K562 (cell line): ENCODE measurements around the gene P2RY6. TPM values are rescaled to one million over a fixed set of nuclear protein-coding genes. Genes with fewer than 3 reads are reported as not detected.

Experiments
- ATAC-seq: fragments of 200-7000 bp; cut with Tn5 transposase; 3 replicates; pipeline ENCODE4 v1.9.1; 2020; ENCODE audit warnings: moderate library complexity
- BruUV-seq: library from RNA; stranded (reverse); fragments of 400-500 nt; replicated peaks from 2 replicates; lab custom pipeline; 2021; lab: Mats Ljungman, UMichigan
- CTCF ChIA-PET: fragments of 300-600 bp; formaldehyde crosslinking; extraction: SDS; loops from one replicate; lab custom pipeline; 2021; ENCODE audit warnings: low intra/inter-chr PET ratio; lab: Yijun Ruan, JAX
- POLR2A ChIA-PET: fragments of 300-600, 350-650 bp; sonication (Branson Sonifier 250); formaldehyde crosslinking; extraction: SDS; loops from one replicate; lab custom pipeline; 2021; ENCODE audit warnings: antibody characterized with exemption, inconsistent platforms; lab: Yijun Ruan, JAX
- DNase-seq, 4 experiments: peaks; one replicate each; pipeline versions ENCODE4 v3.0.0 to v3.0.0-alpha.2; 2011 to 2018; ENCODE audit warnings: low spot score in 3 of 4, mixed read lengths in 3 of 4; ENCODE audit errors: extremely low read depth in 1 of 4
- FAIRE-seq: peaks from 2 replicates; lab custom pipeline; 2011; peaks lifted over from hg19 to GRCh38; lab: Jason Lieb, UNC
- H2AFZ ChIP-seq: 2 replicates; pipeline ENCODE4 v1.6.0; 2011; ENCODE audit warnings: low read depth, low read length, control low read depth, inconsistent platforms
- H3K27ac ChIP-seq: fragments of 200-600 bp; 3 replicates; pipeline ENCODE4 v1.8.0; 2011; ENCODE audit warnings: low read depth, mild to moderate bottlenecking, control low read depth, inconsistent platforms, low read length, moderate library complexity, mixed read lengths; ENCODE audit errors: extremely low read depth
- H3K27me3 ChIP-seq, 2 experiments: fragments of 300-600 bp in 1 of 2; 2 replicates in 1 of 2; 3 replicates in 1 of 2; pipeline versions ENCODE4 v1.6.0 to v1.8.0; 2011; ENCODE audit warnings: inconsistent platforms in 2 of 2, low read length in 2 of 2, mild to moderate bottlenecking in 1 of 2, mixed read lengths in 1 of 2, moderate library complexity in 1 of 2; ENCODE audit not compliant: control insufficient read depth in 2 of 2, insufficient read depth in 2 of 2
- H3K36me3 ChIP-seq: fragments of 300-600 bp; 3 replicates; pipeline ENCODE4 v1.8.0; 2011; ENCODE audit warnings: mild to moderate bottlenecking, low read length, inconsistent platforms; ENCODE audit not compliant: control insufficient read depth, insufficient read depth
- H3K4me1 ChIP-seq, 2 experiments: fragments of 200-600 bp in 1 of 2; replicated peaks in 1 of 2; 2 replicates in 1 of 2; 3 replicates in 1 of 2; pipeline versions ENCODE4 v1.5.1 to v1.8.0; 2011; ENCODE audit warnings: inconsistent platforms in 2 of 2, low read length in 2 of 2, mild to moderate bottlenecking in 1 of 2, mixed read lengths in 1 of 2, moderate library complexity in 1 of 2; ENCODE audit not compliant: control insufficient read depth in 2 of 2, insufficient read depth in 2 of 2
- H3K4me2 ChIP-seq: 2 replicates; pipeline ENCODE4 v1.6.1; 2011; ENCODE audit warnings: low read length, control low read depth, inconsistent platforms, mixed read lengths; ENCODE audit not compliant: insufficient read depth
- H3K4me3 ChIP-seq: fragments of 200-600 bp; sonication (generic), shearing (Covaris generic); 2 replicates; pipeline ENCODE4 v1.5.1; 2016; ENCODE audit warnings: control low read depth, inconsistent platforms
- H3K79me2 ChIP-seq: fragments of 200-600 bp; 3 replicates; pipeline ENCODE4 v1.8.0; 2011; ENCODE audit warnings: low read length, inconsistent platforms; ENCODE audit not compliant: control insufficient read depth, insufficient read depth
- H3K9ac ChIP-seq, 2 experiments: 2 replicates each; pipeline versions ENCODE4 v1.6.0 to v1.6.1; 2011; ENCODE audit warnings: low read depth in 2 of 2, low read length in 2 of 2, control low read depth in 1 of 2, inconsistent platforms in 1 of 2, mild to moderate bottlenecking in 1 of 2, mixed read lengths in 1 of 2; ENCODE audit not compliant: insufficient read depth in 1 of 2
- H3K9me1 ChIP-seq: one replicate; pipeline ENCODE4 v1.6.0; 2011; ENCODE audit warnings: inconsistent platforms, mild to moderate bottlenecking, low read length, moderate library complexity; ENCODE audit not compliant: control insufficient read depth, insufficient read depth
- H3K9me3 ChIP-seq: replicated peaks from 2 replicates; pipeline ENCODE4 v1.5.1; 2011; ENCODE audit warnings: low read depth, low read length, inconsistent platforms; ENCODE audit not compliant: control insufficient read depth, insufficient read depth
- H4K20me1 ChIP-seq: replicated peaks from 2 replicates; pipeline ENCODE4 v1.6.1; 2011; ENCODE audit warnings: low read length, inconsistent platforms, mixed read lengths; ENCODE audit not compliant: control insufficient read depth, insufficient read depth
- CCAR2 ChIP-seq: fragments of 200-400 bp; formaldehyde crosslinking; IDR thresholded peaks from 2 replicates; pipeline ENCODE4 v1.6.1; 2017; ENCODE audit warnings: mild to moderate bottlenecking, low read depth, low read length
- CEBPB ChIP-seq: fragments of 450-650 bp; IDR thresholded peaks from 2 replicates; pipeline ENCODE4 v1.6.1; 2016; ENCODE audit warnings: missing genetic modification characterization, missing compliant biosample characterization
- CHD2 ChIP-seq: IDR thresholded peaks from 2 replicates; pipeline ENCODE4 v1.6.1; 2011; ENCODE audit warnings: low read depth, low read length
- SMARCC2 ChIP-seq: fragments of 450-650 bp; IDR thresholded peaks from 2 replicates; pipeline ENCODE4 v1.6.1; 2017; ENCODE audit warnings: antibody characterized with exemption, moderate library complexity, mild to moderate bottlenecking, low read depth
- ZNF121 ChIP-seq: sonication (generic); formaldehyde crosslinking; conservative IDR thresholded peaks from 2 replicates; pipeline ENCODE4 v1.8.0; 2022; ENCODE audit warnings: missing genetic modification reagents
- ZNF75A ChIP-seq: fragments of 450-650 bp; formaldehyde crosslinking; IDR thresholded peaks from 2 replicates; pipeline ENCODE4 v1.4.0; 2020; ENCODE audit warnings: mild to moderate bottlenecking
- WGBS: fragments of 100-300 bp; shearing (Covaris generic); methylation state at CpG from one replicate; pipeline ENCODE4 v1.1.6; 2016; ENCODE audit warnings: low coverage, mixed read lengths; ENCODE audit not compliant: insufficient coverage; ENCODE audit errors: missing lambda C conversion rate; 5-methylcytosine and 5-hydroxymethylcytosine counted together
- in situ Hi-C: fragments of 300-500 bp; cut with MboI; formaldehyde crosslinking; loops from 4 replicates; pipeline ENCODE4 v1.15.0; 2018; ENCODE audit warnings: inconsistent platforms, mixed read lengths
- intact Hi-C: fragments of 100-400 bp; cut with micrococcal nuclease; formaldehyde crosslinking; loops from 2 replicates; pipeline ENCODE4 v1.14.2; 2022
- polyA plus RNA-seq, 8 experiments: library from polyadenylated mRNA; depleted of rRNA in 4 of 8; stranded (reverse) in 5 of 8; unstranded in 3 of 8; fragments of >200 nt; fragmentation: Nextera tagmentation in 2 of 8; fragmentation: Illumina TruSeq in 1 of 8; extraction: Ambion mirVana in 2 of 8; extraction: Trizol in 1 of 8; gene quantifications; 2 replicates each; pipeline versions ENCODE4 v1.2.1 to v1.2.3, GENCODE V29; 2011 to 2014; ENCODE audit warnings: inconsistent platforms in 1 of 8, missing spikeins in 1 of 8
- total RNA-seq, 7 experiments: library from RNA; depleted of rRNA in 6 of 7; stranded (reverse); fragments of >200 nt in 6 of 7; fragmentation: Illumina TruSeq in 2 of 7; extraction: Trizol in 2 of 7; gene quantifications; 2 replicates each; pipeline versions ENCODE4 v1.2.1 to v1.2.3, GENCODE V29; 2011 to 2021; ENCODE audit warnings: low replicate concordance in 1 of 7
- TF ChIP-seq, protein P1 (sequence below): fragments of 450-650 bp; IDR thresholded peaks from 2 replicates; pipeline ENCODE4 v1.7.0; 2016; ENCODE audit warnings: borderline replicate concordance
- TF ChIP-seq, protein P2 (sequence below): fragments of 450-650 bp; IDR thresholded peaks from 2 replicates; pipeline ENCODE4 v1.6.1; 2016; ENCODE audit warnings: mild to moderate bottlenecking, moderate library complexity

The P2RY6 gene
- total and polyA plus RNA-seq, 9 of the 15 experiments (the other 6 are each of a cell fraction or from before 2014, with no cell fraction given) = not detected

DNA sequence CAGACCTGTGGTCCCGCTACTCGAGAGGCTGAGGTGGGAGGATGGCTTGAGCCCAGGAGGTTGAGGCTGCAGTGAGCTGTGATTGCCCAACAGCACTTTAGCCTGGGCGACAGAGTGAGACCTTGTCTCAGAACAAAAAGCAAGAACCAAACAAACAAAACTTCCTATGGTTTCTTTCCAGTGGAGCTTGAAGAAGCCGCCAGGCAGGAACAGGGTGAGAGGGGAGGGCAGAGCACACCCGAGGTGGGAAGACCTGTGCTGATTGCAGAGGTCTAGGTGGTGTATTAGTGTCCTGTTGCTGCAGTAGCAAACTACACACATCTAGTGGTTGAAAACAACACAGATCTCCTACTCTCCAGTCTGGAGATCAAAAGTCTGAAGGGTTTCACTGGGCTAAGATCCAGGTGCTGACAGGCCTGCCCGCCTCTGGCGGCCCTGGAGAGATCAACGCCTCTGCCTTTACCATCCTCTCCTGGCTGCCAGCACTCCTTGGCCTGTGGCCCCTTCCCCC, 46.4 kb downstream of the P2RY6 start:
- in situ Hi-C loops = no loop called here
- TF ChIP-seq CHD2 = no peak
- TF ChIP-seq SMARCC2 = no peak
- no peak for TF ChIP-seq ZNF75A (CRISPR knock-in tag)
- no peak for TF ChIP-seq ZNF121
- TF ChIP-seq CEBPB (tag) = no peak
- TF ChIP-seq, protein P1, sequence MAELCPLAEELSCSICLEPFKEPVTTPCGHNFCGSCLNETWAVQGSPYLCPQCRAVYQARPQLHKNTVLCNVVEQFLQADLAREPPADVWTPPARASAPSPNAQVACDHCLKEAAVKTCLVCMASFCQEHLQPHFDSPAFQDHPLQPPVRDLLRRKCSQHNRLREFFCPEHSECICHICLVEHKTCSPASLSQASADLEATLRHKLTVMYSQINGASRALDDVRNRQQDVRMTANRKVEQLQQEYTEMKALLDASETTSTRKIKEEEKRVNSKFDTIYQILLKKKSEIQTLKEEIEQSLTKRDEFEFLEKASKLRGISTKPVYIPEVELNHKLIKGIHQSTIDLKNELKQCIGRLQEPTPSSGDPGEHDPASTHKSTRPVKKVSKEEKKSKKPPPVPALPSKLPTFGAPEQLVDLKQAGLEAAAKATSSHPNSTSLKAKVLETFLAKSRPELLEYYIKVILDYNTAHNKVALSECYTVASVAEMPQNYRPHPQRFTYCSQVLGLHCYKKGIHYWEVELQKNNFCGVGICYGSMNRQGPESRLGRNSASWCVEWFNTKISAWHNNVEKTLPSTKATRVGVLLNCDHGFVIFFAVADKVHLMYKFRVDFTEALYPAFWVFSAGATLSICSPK = no peak
- TF ChIP-seq, protein P2, sequence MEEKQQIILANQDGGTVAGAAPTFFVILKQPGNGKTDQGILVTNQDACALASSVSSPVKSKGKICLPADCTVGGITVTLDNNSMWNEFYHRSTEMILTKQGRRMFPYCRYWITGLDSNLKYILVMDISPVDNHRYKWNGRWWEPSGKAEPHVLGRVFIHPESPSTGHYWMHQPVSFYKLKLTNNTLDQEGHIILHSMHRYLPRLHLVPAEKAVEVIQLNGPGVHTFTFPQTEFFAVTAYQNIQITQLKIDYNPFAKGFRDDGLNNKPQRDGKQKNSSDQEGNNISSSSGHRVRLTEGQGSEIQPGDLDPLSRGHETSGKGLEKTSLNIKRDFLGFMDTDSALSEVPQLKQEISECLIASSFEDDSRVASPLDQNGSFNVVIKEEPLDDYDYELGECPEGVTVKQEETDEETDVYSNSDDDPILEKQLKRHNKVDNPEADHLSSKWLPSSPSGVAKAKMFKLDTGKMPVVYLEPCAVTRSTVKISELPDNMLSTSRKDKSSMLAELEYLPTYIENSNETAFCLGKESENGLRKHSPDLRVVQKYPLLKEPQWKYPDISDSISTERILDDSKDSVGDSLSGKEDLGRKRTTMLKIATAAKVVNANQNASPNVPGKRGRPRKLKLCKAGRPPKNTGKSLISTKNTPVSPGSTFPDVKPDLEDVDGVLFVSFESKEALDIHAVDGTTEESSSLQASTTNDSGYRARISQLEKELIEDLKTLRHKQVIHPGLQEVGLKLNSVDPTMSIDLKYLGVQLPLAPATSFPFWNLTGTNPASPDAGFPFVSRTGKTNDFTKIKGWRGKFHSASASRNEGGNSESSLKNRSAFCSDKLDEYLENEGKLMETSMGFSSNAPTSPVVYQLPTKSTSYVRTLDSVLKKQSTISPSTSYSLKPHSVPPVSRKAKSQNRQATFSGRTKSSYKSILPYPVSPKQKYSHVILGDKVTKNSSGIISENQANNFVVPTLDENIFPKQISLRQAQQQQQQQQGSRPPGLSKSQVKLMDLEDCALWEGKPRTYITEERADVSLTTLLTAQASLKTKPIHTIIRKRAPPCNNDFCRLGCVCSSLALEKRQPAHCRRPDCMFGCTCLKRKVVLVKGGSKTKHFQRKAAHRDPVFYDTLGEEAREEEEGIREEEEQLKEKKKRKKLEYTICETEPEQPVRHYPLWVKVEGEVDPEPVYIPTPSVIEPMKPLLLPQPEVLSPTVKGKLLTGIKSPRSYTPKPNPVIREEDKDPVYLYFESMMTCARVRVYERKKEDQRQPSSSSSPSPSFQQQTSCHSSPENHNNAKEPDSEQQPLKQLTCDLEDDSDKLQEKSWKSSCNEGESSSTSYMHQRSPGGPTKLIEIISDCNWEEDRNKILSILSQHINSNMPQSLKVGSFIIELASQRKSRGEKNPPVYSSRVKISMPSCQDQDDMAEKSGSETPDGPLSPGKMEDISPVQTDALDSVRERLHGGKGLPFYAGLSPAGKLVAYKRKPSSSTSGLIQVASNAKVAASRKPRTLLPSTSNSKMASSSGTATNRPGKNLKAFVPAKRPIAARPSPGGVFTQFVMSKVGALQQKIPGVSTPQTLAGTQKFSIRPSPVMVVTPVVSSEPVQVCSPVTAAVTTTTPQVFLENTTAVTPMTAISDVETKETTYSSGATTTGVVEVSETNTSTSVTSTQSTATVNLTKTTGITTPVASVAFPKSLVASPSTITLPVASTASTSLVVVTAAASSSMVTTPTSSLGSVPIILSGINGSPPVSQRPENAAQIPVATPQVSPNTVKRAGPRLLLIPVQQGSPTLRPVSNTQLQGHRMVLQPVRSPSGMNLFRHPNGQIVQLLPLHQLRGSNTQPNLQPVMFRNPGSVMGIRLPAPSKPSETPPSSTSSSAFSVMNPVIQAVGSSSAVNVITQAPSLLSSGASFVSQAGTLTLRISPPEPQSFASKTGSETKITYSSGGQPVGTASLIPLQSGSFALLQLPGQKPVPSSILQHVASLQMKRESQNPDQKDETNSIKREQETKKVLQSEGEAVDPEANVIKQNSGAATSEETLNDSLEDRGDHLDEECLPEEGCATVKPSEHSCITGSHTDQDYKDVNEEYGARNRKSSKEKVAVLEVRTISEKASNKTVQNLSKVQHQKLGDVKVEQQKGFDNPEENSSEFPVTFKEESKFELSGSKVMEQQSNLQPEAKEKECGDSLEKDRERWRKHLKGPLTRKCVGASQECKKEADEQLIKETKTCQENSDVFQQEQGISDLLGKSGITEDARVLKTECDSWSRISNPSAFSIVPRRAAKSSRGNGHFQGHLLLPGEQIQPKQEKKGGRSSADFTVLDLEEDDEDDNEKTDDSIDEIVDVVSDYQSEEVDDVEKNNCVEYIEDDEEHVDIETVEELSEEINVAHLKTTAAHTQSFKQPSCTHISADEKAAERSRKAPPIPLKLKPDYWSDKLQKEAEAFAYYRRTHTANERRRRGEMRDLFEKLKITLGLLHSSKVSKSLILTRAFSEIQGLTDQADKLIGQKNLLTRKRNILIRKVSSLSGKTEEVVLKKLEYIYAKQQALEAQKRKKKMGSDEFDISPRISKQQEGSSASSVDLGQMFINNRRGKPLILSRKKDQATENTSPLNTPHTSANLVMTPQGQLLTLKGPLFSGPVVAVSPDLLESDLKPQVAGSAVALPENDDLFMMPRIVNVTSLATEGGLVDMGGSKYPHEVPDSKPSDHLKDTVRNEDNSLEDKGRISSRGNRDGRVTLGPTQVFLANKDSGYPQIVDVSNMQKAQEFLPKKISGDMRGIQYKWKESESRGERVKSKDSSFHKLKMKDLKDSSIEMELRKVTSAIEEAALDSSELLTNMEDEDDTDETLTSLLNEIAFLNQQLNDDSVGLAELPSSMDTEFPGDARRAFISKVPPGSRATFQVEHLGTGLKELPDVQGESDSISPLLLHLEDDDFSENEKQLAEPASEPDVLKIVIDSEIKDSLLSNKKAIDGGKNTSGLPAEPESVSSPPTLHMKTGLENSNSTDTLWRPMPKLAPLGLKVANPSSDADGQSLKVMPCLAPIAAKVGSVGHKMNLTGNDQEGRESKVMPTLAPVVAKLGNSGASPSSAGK = no peak
- TF ChIP-seq CCAR2 = no peak

More for the DNA sequence above, 46.4 kb downstream of the P2RY6 start:
- ATAC-seq (no peak), FAIRE-seq (no peak), DNase-seq (no peak)
- CTCF ChIA-PET = no interaction called here
- H3K79me2 ChIP-seq = no peaks in the 10 kb centered on the region
- no peak overlapping the region for H3K4me2 ChIP-seq
- BruUV-seq = no TSS peak
- no peak overlapping the region for H2AFZ ChIP-seq
- no peaks in the 10 kb centered on the region for H3K9me3 ChIP-seq
- no peaks in the 10 kb centered on the region for H4K20me1 ChIP-seq
- H3K36me3 ChIP-seq = no peaks in the 10 kb centered on the region
- POLR2A ChIA-PET = no interaction called here
- 31% methylated on average over 6 of the region's 8 CpGs for WGBS
- peaks cover 0 to 37% of the 10 kb centered on the region in 2 experiments; a peak in 2 of 5 replicates for H3K27me3 ChIP-seq
- no peak overlapping the region for H3K9ac ChIP-seq
- peaks cover 3 to 7% of the 10 kb centered on the region in 2 experiments; a peak in 4 of 5 replicates for H3K4me1 ChIP-seq
- intact Hi-C loops = no loop called here
- H3K9me1 ChIP-seq = no peaks in the 10 kb centered on the region
- no peak overlapping the region for H3K27ac ChIP-seq
- no peak overlapping the region for H3K4me3 ChIP-seq
